D721Med (cell line): ENCODE data around the gene SOCS3.

Experiments used
- DNase-seq: peaks from one replicate; pipeline ENCODE4 v3.0.0; 2011; ENCODE audit warnings: low spot score; ENCODE audit not compliant: insufficient read length
- FAIRE-seq: peaks from 2 replicates; lab custom pipeline; 2011; peaks lifted over from hg19 to GRCh38; lab: Jason Lieb, UNC
- TF ChIP-seq, protein P1 (sequence below): IDR thresholded peaks from 2 replicates; pipeline ENCODE4 v1.5.1; 2012; ENCODE audit warnings: mild to moderate bottlenecking, control low read depth; ENCODE audit not compliant: insufficient read depth; ENCODE audit errors: missing control alignments

The SOCS3 gene

GRCh38 chr17:78380370-78380769 is 20.5 kb upstream of the SOCS3 start:
- DNase-seq (no peak), FAIRE-seq (no peak)
- TF ChIP-seq, protein P1, sequence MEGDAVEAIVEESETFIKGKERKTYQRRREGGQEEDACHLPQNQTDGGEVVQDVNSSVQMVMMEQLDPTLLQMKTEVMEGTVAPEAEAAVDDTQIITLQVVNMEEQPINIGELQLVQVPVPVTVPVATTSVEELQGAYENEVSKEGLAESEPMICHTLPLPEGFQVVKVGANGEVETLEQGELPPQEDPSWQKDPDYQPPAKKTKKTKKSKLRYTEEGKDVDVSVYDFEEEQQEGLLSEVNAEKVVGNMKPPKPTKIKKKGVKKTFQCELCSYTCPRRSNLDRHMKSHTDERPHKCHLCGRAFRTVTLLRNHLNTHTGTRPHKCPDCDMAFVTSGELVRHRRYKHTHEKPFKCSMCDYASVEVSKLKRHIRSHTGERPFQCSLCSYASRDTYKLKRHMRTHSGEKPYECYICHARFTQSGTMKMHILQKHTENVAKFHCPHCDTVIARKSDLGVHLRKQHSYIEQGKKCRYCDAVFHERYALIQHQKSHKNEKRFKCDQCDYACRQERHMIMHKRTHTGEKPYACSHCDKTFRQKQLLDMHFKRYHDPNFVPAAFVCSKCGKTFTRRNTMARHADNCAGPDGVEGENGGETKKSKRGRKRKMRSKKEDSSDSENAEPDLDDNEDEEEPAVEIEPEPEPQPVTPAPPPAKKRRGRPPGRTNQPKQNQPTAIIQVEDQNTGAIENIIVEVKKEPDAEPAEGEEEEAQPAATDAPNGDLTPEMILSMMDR: no peak

- DNase-seq: no peak
- TF ChIP-seq, protein P1: no peak
- FAIRE-seq: no peak
These were observed 19.2 kb upstream of the SOCS3 start for GRCh38 chr17:78379131-78379491.

- FAIRE-seq (no peak), DNase-seq (peak; percentile 76)
- TF ChIP-seq, protein P1: no peak
These were observed 18.6 kb upstream of the SOCS3 start, which contains the start of gene PGS1 for GRCh38 chr17:78378225-78379130. Gene PGS1 (plus strand): TSS chr17:78378649. CDS start chr17:78378666, 17 bp downstream.

DNA sequence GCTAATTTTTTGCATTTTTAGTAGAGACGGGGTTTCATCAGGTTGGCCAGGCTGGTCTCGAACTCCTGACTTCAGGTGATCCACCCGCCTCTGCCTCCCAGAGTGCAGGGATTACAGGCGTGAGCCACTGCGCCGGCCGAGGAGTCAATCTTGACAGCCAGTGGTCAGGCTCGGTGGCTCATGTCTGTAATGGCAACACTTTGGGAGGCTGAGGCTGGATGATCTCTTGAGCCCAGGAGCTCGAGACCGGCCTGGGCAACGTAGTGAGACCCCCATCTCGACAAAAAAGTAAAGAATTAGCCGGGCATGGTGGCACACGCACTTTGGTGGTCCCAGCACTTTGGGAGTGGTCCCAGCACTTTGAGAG is 18.0 kb upstream of the SOCS3 start:
- TF ChIP-seq, protein P1: no peak
- DNase-seq (no peak), FAIRE-seq (no peak)

GRCh38 chr17:78376161-78376560 is 16.3 kb upstream of the SOCS3 start:
- DNase-seq: no peak
- TF ChIP-seq, protein P1: no peak
- FAIRE-seq: no peak

GRCh38 chr17:78375401-78376151 is 15.7 kb upstream of the SOCS3 start:
- no peak for DNase-seq
- FAIRE-seq: no peak
- TF ChIP-seq, protein P1: no peak
